ENCODE measurements around the gene RBBP9.
"Not testable (repeated sequence)": the region's sequence is repeated elsewhere in the genome, so short reads cannot be mapped to it uniquely, and the experiment has no call there.

The RBBP9 gene

GRCh38 chr20:18504479-18505060 is 7.5 kb upstream of the RBBP9 start:
- no peak for DNase-seq (ENCODE audit: low spot score)

- not testable (repeated sequence) for DNase-seq (ENCODE audit: low spot score)
Observed at GRCh38 chr20:18501672-18502071, 4.6 kb upstream of the RBBP9 start.

- DNase-seq (ENCODE audit: low spot score), result no peak
Observed at GRCh38 chr20:18497603-18498002, 578 bp upstream of the RBBP9 start.

DNA sequence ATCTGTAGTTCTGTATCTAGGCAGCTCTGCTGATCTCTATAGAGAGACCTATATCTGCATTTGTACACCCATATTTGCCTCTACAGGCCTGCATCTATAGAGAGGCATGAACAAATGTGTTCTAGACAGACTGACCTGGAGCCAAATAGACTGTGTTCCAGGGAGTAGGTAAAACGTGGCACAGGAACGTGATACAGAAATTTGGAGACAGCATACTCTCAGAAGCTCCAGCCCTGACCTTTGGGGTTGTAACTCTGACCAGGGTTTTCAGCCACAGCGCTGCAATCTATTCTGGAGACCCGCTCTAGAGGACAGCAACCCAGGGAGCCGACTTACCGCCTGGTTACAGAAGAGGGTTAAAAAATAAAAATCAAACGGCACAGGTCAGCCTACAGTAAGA is 983 bp downstream of the RBBP9 start:
- DNase-seq (ENCODE audit: low spot score), result no peak

- no peak for DNase-seq (ENCODE audit: low spot score)
Observed at GRCh38 chr20:18488301-18488700, 8.7 kb downstream of the RBBP9 start.

DNA sequence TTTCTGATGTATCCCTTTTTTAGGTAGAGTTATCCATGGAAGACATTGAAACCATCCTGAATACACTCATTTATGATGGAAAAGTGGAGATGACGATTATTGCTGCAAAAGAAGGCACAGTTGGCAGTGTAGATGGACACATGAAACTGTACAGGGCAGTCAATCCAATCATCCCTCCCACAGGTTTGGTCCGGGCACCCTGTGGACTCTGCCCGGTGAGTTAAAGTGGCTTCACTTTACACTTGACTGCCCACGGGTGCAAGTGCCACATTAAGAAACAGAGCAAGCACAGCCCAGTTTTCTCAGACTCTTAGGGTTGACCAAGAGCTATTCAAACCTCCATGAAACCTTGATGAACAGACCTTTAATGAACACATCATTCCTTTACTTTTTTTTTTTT is 15.4 kb downstream of the RBBP9 start:
- no peak for DNase-seq (ENCODE audit: low spot score)

DNA sequence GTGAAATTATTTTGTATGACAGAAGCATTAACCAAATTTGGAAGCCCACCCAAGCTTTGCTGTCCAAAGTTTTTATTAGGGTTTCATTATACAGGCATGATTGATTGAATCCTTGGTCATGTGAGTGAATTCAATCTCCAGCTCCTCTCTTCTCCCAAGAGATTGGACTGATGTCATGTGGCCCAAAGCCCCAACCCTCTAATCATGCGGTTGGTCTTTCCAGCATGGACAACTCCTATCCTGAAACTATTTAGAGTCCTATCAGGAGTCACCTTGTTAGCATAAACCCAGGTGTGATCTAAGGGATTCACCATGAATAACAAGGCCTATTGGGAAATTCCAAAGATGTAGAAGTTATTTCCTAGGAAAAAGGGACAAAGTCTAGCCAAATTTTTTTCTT is 19.2 kb downstream of the RBBP9 start:
- no peak for DNase-seq (ENCODE audit: low spot score)

- DNase-seq (ENCODE audit: low spot score), result no peak
Observed at GRCh38 chr20:18477218-18477617, 19.8 kb downstream of the RBBP9 start.

- DNase-seq (ENCODE audit: low spot score), result peak; percentile 96
Observed at GRCh38 chr20:18466894-18467730, 29.9 kb downstream of the RBBP9 start, which contains the start of the genes DZANK1 and POLR3F. TSS of gene DZANK1 (minus strand) at chr20:18467030. CDS start at chr20:18465358, 1,672 bp downstream. TSS of gene POLR3F (plus strand) at chr20:18467390. CDS start at chr20:18467507, 117 bp downstream.

- no peak for DNase-seq (ENCODE audit: low spot score)
Observed at GRCh38 chr20:18466574-18466893, 30.5 kb downstream of the RBBP9 start.

- no peak for DNase-seq (ENCODE audit: low spot score)
Observed at GRCh38 chr20:18465536-18466200, 31.4 kb downstream of the RBBP9 start.

DNA sequence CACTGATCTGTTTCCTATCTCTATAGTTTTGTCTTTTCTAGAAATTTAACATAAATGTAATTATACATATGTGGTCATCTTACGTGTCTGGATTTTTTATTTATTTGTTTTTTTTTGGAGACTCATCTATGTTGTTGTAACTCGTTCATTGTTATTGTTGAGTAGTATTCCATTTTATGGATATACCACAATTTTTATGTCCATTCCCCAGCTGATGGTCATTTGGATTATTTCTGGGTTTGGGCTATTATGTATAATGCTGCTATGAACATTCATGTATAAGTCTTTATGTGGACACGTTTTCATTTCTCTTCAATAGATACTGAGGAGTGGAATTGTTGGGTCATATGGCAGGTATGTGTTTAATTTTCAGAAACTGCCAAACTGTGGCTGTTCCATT is 40.4 kb downstream of the RBBP9 start:
- DNase-seq (ENCODE audit: low spot score), result no peak

DNA sequence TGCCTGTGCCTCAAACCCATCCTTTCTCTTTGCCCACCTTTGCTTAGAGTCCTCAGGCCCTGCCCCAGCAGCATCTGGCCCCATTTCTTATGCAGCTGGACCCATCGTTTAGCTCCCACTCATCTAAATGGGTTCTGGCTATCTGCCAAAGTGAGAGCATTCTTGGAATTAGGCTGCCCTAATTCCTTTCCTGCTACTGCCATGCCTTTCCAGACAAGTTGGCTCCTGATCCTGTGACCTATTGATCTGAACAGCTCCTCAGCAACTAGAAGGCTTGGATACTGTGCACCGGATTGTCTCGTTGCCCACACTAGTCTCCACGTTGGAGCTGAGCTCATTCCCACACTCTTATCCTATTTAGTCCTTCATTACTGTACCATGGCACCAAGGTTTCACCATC is 53.1 kb downstream of the RBBP9 start:
- DNase-seq (ENCODE audit: low spot score), result no peak

DNA sequence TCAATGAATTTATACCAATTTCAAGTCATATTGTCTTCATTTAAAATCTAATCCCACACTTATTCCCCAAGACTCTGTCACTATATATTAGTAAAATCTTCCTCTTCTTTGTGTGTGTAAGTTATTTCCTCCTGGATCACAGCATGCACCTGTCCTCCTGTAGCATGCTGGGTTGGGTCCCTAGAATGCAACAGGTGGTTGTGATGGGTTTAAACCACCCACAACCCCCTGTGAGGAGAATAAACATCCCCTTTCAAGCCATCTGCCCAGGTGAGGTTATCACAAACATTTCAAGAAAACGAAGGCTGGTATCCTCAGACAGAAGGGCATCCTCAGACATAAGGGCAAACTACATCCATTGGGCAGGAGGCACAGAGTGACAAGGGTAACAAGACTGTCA is 56.6 kb downstream of the RBBP9 start:
- DNase-seq (ENCODE audit: low spot score), result no peak

DNA sequence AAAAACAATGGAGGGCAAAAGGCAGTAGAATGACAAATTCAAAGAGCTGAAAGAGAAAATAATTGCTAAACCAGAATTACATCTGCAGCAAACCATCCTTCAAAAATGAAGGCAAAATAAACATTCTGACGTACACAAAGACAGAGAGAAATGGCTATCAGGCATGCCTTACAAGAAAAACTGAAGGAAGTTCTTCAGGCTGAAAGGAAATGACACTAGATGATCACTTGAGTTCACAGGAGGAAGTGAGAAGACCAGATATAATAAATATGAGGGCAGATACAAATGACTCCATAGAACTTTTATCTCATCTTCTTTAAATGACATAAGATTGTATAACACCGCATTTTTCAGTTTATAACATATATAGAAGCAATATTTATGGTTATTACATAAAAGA is 60.2 kb downstream of the RBBP9 start:
- DNase-seq (ENCODE audit: low spot score), result no peak

All from globus pallidus (tissue), 1 donor.